ENCODE results near the gene PLA2G2D.
A peak's percentile ranks its signal among the peaks of the same experiment; 100 is the strongest.

Gene PLA2G2D, protein sequence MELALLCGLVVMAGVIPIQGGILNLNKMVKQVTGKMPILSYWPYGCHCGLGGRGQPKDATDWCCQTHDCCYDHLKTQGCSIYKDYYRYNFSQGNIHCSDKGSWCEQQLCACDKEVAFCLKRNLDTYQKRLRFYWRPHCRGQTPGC

DNA sequence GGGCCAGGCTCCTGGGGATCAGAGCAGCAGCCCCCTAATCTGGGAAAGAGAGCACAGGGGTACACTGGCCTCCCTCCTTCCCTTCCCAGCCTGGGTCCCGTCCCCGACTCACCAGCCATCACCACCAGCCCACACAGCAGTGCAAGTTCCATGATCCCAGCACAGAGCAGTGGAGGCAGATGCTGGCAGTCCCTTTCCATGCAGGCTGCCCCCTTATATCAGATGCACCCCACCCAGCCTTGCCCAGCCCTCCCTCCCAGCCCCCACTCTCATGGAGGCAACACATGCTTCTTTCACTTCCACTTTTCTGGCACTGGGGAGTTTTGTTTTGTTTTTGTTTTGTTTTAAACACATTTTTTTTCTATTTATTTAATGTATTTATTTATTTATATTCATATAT lies at the start of gene PLA2G2D:
Gene PLA2G2D (minus strand): TSS at position 190 of the 400 bp plus-strand sequence. CDS start 38 bp downstream, at position 152.
- DNase-seq: no peak

DNA sequence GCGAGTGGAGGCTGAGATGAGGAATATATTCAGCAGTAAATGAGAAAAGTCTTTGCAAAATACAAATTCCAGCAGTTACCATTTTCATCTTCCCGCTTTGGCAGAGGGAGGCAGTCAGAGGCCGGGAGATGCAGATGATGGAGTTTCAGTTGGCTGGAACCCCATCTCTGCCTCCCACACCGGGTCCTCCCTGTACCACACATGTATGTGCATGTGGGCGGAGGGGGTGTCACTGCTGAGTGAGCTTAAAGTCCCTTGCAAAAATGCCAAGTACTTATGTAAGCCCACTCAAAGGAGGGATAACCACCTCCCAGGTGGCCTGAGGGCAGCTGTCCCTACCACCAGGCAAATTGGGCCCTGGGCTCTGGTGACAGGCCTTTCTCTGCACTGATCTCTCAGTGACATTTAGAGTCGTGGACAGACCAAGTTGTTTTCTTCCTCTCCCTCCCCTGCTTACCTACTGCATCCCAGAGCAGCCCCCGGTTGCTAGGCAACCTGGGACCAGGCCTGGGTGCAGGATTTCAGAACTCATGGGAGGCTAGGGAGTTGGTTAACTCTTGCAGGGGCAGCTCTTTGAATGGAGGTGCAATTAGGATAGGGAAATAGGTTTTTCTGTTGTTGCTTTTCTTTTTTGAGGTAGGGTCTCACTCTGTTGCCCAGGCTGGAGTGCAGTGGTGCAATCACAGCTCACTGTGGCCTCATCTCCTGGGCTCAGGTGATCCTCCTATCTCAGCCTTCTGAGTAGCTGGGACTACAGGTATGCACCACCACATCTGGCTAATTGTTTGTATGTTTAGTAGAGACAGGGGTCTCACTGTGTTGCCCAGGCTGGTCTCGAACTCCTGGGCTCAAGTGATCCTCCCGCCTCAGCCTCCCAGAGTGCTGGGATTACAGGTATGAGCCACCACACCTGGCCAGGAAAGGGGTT lies 49.5 kb upstream of the PLA2G2D start:
- no peak for DNase-seq

DNA sequence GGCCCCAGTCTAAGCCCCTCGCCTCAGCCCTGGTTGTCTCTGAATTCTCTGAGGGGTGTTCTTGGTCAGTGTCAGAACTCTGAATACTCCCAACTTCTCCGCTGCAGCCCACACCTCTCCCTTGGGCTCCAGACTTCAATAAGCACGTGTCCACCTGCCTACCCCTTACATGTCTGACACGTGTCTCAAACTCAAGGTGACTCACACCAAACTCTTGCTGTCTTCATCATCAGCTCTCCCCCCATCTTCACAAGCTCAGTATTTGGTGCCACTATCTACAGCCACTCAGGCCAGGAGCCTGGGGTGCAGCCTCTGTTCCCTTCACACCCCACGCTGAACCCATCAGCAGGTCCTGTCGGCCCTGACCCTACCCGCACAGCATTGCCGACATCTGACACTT lies 47.8 kb upstream of the PLA2G2D start:
- DNase-seq: no peak

DNA sequence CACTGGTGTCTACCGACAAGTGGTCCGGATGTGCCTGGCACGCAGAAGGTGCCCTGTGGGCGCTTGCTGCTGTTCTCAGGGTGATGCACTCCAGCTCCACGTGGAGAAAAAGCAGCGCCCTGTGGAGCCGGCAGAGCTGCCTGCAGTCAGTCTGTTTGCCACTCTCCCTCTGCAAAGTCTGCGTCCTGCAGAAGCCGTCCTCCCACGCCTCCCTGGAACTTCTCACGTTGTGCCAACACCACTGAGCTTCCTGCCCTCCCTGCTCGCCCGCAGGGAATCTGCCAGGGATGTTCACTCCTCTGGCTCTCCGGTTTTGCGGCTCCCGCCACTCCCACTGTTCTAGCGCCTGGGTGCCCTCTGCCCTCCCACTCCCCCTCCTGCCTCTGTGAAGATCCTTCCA lies 46.7 kb upstream of the PLA2G2D start:
- no peak for DNase-seq

DNA sequence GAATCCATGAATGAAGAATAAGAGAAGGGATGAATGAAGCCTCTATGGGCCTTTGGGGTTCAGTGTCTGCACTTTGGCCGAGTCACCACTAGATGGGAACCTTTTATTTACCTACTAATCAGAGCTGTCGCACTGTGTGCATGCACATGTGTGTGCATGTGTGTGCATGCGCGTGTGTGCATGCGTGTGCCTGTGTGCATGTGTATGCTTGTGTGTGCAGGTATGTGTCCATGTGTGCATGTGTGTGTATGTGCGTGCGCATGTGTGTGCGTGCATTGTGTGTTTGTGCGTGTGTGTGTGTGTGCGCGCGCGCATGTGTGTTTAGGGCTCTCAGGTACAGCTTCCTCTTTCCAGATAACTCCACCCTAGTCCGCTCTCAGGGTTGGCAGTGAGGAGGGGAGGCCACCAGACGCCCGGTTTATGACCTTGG lies 46.2 kb upstream of the PLA2G2D start:
- peak; percentile 61 for DNase-seq

DNA sequence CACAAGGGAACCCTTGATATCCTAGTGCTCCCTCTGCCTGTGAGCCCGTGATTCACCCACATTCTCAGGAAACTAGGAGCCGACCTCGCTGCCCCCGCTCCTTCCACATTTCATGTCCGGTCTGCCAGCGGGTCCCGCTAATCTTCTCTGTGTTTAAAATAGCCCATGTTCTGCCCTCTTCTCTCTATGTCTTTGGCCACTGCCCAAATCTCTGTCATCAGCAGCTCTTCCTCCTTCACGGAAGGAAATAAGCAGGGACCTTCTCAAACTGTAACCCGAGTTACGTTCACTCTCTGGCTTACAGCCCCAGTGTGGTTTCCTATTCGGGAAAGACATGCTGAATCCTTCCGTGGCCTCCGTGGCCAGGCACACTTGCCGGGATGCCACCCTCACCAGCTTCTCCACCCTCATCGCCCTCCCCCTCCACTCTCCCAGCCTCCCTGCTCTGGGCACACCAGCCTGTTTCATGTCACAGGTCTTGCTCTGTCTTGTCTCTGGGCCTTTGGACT lies 45.4 kb upstream of the PLA2G2D start:
- DNase-seq: no peak

DNA sequence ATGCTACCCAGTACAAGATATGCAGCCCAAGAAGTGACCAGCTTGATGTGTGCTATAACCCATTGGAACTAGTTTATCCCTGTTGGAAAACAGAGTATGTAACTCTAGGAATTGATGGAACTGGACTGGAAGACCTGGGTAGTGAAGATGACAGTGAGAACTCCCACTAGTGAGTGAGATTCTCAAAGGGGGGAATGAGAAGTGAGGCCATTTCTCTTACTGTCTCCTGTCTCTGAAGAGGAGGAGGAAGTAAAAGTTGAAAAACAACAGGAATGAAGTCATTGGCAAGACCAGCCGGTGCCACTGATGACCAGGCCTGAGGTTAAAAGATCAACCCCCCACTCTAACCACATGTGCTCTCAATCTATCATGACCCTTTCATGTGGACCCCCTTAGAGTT lies 40.7 kb upstream of the PLA2G2D start:
- DNase-seq: no peak

DNA sequence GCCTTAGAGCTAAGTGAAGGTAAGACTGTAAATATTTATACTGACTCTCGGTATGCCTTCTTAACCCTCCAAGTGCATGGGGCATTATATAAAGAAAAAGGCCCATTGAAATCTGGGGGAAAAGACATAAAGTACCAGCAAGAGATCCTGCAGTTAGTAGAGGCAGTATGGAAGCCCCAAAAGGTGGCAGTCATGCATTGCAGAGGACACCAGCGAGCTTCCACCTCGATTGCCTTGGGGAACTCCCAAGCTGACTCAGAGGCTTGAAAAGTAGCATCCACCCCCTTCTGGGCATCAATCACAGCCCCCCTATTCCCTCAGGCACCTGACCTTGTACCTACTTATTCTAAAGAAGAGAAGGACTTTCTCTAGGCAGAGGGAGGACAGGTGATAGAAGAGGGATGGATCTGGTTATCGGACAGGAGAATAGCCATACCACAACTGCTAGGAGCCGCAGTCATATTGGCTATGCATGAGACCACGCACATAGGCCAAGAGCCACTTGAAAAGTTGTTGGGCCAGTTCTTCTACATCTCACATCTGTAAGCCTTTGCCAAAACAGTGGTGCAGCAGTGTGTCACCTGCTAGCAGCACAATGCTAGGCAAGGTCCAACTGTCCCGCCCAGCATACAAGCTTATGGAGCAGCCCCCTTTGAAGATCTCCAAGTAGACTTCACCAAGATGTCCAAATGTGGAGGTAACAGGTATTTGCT lies 39.2 kb upstream of the PLA2G2D start:
- DNase-seq: no peak

DNA sequence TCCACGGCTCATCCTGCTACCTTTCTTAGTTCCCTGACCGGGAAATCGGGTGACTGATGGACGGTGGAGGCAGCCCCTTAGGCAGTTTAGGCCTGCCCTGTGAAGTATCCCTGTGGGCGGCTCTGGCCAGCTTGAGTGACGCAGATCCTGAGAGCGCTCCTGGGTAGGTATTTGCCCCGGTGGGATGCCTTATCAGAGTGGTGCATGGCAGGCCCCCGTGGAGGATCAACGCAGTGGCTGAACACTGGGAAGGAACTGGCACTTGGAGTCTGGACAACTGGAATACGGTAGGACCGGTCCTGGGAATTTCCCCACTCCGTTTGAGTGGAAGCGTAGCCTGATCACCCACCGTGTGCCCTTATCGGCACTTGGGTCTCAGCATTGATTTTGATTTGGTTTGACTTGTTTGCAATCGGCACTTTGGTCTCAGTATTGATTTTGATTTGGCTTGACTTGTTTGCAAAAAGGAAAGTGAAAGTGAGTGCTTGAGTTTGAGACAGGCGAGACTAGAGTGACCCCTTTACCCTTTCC lies 35.0 kb upstream of the PLA2G2D start:
- DNase-seq: no peak

DNA sequence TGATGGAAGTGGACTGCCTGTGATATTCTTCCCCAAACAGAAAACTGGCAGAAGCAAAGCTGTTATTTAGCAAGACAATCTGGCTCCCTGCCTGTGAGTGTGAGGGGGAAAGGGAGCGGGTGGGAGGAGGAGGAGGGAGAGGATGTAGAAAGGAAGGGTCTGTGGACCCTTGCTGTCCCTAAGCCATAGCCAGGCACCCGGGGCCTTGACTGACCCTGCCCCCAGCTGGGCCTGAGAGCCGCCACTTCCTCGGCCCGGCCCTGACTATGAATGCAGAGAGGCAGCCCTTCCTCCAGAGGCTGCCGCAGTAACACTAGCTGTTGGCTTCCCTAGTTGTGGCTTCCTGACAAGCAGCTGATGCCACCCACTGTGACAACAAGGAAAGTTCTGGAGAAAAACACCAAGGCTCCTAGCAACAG lies 33.7 kb upstream of the PLA2G2D start:
- DNase-seq: no peak

DNA sequence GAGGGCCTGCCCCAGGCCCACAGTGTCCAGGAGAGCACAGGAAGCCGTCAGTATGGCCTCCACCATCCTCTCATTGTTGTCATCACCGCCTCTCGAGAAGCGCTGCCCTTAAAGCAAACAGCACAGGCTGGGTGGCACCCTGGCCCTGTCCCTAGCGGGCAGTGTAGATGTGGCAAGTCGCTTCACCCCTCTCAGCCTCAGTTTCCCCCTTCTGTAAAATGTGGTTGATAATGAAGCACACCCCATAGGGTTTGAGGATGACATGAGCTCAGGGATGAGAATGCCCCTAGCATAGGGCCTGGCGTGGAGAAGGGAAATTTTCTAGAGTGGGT lies 33.2 kb upstream of the PLA2G2D start:
- no peak for DNase-seq

DNA sequence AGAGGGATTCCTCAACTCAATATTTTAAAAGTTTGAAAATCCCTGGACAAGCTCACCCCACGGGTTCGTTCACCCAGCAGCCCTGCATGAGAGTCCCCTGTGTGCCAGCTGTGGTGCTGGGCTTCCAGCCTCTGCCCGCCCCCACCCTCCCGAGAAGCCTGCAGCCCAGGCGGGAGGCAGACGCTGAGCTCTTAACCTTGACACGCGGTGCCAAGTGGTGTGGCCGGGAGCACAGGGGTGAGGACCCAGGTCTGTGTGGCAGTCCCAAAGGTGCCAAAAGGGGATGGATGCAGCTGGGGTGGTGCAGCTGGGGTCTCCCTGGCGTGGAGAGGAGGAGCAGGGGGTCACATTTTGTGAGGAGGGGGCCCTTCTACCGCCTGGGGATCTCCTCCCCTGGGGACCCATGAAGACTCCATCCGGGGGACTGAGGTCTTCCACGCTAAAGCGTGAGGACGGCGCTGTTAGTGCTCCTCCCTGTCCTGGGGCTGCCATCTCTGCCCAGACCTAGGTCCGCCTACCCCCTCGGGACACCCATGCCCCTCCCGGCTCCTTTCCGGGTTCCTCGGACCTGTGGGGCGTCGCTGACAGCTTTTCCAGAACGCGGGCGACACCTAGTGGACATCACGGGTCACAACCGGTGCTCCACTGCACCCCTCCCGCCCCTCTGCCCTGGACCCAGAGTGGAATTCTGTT lies 32.7 kb upstream of the PLA2G2D start:
- DNase-seq: peak; percentile 86

DNA sequence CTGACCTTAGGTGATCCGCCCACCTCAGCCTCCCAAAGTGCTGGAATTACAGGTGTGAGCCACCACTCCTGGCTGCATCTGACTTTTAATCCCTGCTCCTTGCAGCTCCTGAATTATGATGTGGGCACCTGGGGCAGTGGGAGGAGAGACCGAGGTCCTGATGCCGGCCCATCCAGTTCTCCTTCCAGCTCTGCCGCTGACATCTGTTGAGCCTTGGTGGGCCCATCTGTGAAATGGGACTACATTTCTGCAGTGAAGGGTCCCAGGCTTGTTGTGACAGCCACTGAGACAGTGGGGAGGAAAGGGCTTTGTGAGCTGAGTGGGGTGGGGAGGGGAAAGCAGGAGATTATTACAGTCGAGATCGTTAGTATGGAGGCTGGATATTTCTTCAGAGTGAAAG lies 31.6 kb upstream of the PLA2G2D start:
- no peak for DNase-seq

DNA sequence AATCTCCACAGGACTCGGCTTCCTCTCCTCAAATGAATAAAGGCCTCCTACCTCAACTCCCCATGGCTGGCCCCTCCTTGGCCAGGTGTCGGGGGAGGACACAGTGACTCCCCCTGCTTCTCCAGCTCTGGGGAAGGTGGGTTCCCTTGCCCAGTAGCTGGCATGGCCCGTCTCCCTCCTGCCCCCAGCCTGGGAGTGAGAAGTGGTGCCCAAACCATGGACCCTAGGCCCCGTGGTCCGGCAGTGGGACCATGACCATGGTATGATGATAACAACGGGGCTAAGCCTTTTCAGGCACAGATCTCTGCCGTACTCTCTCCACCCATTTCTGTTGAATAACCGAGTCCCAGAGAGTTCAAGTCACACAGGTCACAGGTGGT lies 31.0 kb upstream of the PLA2G2D start:
- no peak for DNase-seq

DNA sequence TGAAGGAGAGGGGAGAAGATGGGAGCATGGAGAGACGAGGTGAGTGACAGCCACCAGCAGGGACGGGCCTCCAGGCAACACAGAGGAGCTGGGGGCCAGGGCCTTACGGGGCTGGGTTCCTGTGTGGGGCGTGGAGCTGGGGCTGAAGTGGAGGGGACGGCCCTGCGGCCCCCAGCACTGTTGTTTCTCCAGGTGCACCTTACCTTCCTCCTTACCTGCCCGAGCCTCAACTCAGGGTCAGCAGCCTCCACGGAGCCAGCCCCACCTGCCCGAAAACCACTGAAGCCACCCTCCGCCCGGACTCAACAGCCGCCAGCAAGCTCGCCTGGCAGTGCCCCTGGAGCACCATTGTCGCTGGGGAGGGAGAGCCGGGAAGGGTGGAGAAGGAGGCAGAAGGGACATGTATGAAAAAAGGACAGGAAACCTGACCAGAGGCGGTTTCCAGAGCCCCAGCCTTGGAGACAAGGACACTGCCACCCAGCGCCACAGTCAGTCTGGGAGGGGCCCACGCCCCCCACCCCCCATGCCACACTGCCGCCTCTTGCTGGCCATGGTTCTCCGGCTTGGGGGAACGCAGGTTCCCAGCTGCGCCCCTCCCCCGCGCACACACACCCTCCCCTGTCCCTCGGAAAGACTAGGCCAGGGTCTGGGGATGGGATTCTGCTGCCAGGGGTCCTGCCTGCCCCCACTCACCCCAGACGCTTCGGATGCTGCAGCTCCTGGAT lies 30.4 kb upstream of the PLA2G2D start:
- DNase-seq: no peak

DNA sequence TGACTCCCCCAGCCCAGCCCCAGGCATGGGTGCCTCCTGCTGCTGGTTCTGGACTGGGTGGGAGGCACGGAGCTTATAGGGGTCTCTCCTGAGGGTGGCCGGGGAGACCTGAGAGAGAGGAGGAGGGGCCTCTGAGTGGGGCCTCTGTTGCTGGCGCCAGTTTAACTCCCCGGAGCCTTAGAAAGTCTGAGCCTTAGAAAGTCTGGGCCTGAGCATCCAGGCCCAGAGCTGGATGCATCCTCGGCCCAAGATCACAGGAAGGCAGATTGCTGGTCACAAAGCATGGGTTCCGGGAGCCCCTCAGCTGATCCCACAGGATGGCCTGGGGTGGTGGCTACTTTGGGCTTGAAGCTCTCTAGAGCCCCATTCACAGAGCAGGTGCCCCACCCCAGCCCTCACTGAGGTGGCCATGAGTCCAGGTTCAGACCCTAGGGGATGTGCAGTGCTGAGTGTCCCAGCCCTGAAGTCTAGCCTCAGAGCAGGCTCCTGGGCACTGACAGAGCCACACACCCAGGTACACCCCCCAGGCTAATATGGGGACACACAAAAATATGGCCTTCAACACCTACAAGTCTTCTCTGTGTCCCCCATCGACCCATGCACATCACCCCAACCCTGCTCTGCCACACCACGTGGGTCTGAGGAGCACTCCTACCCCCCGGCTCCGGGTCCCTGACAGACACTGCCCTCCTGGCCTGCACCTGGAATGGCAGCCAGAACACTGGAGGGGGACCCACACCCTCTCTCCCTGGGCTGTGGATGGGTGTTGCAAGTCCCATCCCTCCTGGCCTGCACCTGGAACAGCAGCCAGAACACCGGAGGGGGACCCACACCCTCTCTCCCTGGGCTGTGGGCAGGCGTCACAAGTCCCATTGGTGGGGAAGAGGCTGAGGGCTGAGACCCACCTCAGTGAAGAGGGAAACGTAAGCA lies 29.5 kb upstream of the PLA2G2D start:
- no peak for DNase-seq

DNA sequence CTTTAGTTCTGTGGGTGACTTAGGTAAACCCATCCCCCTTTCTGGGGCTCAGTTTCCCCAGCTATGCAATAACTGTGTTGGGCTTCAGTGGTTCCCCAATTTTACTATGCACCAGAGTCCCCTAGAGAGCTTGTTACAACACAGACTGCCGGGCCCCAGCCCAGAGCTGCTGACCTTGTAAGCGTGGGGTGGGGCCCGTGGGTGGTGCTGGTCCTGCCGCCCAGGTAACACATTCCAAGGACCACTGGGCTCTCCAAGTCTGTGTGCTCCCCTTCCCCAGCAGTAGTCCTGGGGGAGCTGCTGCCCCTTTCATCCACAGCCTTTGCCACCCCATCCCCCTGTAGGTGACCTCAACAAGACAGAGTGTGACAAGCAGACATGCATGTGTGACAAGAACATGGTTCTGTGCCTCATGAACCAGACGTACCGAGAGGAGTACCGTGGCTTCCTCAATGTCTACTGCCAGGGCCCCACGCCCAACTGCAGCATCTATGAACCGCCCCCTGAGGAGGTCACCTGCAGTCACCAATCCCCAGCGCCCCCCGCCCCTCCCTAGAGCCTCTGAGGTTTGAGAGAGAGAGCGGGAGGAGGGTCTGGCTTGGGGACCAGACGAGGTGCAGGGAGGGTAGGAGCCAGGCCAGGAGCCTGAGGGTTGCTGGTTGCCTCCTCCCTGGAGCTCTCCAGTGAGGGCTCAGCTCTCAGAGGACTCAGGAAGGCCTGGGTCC lies 28.7 kb upstream of the PLA2G2D start:
- DNase-seq: no peak

DNA sequence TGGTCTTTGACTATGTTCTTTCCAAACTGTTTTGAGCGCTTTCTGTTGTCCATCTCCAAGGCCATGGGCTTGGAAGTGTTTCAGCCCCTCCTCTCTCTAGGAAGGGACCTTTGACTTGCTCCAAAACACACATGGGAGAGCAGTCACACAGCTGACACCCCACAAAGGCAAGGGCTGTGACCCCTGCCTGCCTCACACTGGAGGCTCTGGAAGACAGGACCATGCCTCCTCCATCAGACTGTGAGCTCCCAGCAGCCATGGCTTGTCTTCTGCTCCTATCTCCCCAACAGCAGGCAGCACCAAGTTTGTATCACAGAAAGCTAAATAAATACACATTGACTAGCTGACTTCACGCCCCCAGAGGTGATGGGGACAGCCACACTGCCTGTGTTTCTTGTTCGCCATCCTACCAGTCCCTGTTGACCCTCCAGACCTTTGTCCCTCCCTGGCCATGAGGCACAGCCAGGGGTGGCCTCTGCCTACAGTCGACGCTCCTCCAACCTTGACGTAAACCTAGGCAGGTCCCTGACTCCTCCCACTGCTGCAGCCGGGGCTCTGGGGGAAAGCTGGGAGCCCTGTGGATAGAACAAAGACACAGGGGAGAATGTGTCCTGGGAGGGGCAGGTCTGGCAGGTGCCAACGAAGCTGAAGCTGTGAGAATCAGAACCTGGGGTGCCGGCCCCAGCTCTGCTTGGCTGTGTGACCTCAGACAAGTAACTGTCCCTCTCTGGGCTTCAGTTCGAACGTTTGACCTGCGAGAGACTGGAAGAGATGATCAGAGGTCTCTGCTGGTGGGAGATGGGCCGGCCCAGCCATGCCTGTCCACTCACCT lies 24.6 kb upstream of the PLA2G2D start:
- DNase-seq: no peak

DNA sequence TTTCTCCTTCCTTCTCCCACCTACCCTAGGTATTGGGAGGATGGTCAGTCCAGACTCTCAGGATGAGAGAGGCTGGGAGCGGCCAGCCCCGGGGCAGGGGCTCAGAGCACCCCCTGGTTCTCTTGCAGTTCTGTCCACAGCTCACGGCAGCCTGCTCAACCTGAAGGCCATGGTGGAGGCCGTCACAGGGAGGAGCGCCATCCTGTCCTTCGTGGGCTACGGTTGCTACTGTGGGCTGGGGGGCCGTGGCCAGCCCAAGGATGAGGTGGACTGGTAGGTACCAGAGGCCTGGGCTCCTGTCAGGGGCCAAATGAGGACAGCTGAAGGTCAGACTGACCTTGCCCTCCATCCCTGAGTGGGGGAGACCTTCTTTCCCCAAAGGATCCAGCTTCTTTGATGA lies 24.0 kb upstream of the PLA2G2D start:
- DNase-seq: no peak
